NB4 (cell line): ENCODE data around the gene MCTP1.

Experiments used
- MYC ChIP-seq: IDR thresholded peaks from 2 replicates; pipeline ENCODE4 v1.6.1; 2011; ENCODE audit warnings: low read depth, low read length
- POLR2A ChIP-seq: IDR thresholded peaks from 2 replicates; pipeline ENCODE4 v1.6.1; 2011; ENCODE audit warnings: mild to moderate bottlenecking; ENCODE audit not compliant: insufficient read length; ENCODE audit errors: extremely low read depth
- TF ChIP-seq, protein P1 (sequence below): IDR thresholded peaks from one replicate; pipeline ENCODE4 v1.5.1; 2012; ENCODE audit warnings: low read depth, low read length
- TF ChIP-seq, protein P2 (sequence below): IDR thresholded peaks from 2 replicates; pipeline ENCODE4 v1.6.1; 2011; ENCODE audit warnings: low read depth, low read length

DNA sequence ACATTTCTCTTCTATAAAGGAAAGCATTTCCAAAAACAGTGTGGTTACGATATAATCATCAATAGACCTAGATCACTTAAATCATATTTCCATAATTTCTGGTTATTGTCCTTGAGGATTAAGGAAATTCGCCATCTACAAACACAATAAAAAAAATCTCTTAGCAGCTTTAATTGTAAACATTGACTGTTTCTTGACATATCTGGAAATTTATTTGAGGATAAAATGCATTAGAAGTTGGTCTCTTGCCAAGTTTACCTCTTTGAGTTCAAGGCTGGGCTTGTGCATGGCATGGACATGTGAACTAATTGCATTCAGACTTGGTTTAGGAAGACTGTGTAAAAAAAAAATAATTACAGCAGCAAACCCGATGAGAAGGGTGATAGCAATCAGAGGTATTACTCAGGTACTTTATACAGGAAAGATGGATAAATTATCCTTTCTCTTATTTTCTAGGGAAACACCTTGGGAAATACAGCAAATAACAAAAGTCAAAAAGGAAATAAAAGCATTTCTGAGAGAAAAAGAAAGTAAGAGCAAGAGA lies 428.6 kb downstream of the MCTP1 start:
- TF ChIP-seq, protein P1, sequence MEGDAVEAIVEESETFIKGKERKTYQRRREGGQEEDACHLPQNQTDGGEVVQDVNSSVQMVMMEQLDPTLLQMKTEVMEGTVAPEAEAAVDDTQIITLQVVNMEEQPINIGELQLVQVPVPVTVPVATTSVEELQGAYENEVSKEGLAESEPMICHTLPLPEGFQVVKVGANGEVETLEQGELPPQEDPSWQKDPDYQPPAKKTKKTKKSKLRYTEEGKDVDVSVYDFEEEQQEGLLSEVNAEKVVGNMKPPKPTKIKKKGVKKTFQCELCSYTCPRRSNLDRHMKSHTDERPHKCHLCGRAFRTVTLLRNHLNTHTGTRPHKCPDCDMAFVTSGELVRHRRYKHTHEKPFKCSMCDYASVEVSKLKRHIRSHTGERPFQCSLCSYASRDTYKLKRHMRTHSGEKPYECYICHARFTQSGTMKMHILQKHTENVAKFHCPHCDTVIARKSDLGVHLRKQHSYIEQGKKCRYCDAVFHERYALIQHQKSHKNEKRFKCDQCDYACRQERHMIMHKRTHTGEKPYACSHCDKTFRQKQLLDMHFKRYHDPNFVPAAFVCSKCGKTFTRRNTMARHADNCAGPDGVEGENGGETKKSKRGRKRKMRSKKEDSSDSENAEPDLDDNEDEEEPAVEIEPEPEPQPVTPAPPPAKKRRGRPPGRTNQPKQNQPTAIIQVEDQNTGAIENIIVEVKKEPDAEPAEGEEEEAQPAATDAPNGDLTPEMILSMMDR, result no peak
- TF ChIP-seq POLR2A (no peak), MYC (no peak)
- TF ChIP-seq, protein P2, sequence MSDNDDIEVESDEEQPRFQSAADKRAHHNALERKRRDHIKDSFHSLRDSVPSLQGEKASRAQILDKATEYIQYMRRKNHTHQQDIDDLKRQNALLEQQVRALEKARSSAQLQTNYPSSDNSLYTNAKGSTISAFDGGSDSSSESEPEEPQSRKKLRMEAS, result no peak
